GM12801 (cell line): ENCODE measurements around the gene RPAIN.

Experiments used
- TF ChIP-seq, protein P1 (sequence below): IDR thresholded peaks from one replicate; pipeline ENCODE4 v1.5.1; 2011; ENCODE audit warnings: control low read depth; ENCODE audit not compliant: insufficient read length; ENCODE audit errors: extremely low read depth

RPAIN gene

DNA sequence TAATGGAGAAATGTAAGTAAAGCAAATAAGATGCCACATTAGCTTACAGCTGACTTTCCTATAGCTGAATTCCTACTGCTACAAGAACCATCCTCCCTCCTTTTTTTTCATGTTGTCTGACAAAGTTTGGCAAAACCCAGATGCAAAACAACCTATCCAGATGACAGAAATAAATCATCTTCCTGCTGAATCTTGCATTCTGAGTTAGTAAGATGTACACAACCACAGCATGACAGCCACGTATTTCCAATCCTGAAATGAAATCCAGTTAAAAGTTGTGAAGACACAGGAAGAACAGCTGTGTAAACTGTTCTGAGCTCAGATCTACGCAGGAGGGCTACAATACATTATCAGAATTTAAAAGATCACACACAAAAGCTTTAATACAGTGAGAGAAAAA is 53.9 kb downstream of the RPAIN start:
- TF ChIP-seq, protein P1, sequence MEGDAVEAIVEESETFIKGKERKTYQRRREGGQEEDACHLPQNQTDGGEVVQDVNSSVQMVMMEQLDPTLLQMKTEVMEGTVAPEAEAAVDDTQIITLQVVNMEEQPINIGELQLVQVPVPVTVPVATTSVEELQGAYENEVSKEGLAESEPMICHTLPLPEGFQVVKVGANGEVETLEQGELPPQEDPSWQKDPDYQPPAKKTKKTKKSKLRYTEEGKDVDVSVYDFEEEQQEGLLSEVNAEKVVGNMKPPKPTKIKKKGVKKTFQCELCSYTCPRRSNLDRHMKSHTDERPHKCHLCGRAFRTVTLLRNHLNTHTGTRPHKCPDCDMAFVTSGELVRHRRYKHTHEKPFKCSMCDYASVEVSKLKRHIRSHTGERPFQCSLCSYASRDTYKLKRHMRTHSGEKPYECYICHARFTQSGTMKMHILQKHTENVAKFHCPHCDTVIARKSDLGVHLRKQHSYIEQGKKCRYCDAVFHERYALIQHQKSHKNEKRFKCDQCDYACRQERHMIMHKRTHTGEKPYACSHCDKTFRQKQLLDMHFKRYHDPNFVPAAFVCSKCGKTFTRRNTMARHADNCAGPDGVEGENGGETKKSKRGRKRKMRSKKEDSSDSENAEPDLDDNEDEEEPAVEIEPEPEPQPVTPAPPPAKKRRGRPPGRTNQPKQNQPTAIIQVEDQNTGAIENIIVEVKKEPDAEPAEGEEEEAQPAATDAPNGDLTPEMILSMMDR, result no peak

DNA sequence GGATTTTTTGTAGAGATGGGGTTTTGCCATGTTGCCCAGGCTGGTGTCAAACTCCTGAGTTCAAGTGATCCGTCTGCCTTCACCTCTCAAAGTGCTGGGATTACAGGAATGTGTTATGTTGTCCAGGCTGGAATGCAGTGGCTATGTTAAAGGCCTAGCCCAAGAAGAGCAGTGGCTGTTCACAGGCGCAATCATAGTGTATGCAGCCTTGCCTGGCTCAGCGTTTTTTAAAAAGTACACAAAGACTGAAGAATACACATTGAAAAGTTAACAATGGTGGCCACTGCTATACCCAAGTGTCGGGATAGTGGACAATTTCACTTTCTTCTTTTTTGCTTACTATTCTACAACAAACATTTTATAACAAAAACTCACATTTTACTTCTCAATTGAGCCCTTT is 59.0 kb downstream of the RPAIN start:
- TF ChIP-seq, protein P1, result no peak

DNA sequence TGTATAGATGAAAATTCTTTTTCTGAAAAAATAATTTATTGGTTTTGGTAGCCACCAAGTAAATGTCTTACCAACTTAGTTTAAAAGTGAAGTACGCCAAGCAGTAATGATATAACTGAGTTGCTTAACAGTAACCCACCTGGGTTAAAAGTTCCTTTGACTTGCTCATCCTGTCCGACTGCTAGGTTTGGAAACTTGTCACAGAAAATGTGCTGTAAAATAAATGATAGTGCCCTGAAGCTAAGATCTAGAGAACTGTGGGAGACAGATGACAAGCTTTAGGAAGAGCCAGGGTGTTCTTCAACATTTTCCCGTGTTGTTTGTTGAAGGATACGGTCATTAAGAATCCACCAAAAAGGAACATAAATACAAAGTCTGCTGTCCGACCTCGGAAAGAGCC is 61.0 kb downstream of the RPAIN start:
- TF ChIP-seq, protein P1, result no peak

DNA sequence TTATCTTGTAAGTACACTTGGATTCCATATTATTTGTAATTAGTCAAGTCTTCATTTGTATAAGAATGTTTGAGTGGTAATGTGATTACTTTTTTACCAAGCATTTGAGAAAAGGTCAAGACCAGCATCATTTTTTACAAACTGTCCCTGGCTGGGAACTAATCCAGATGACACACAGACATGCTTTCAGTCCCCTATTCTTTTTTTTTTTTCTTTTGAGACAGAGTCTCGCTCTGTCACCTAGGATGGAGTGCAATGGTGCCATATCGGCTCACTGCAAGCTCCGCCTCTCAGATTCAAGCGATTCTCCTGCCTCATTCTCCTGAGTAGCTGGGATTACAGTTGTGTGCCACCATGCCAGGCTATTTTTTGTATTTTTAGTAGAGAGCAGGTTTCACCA is 61.5 kb downstream of the RPAIN start:
- TF ChIP-seq, protein P1, result no peak
